WI38 (cell line): ENCODE measurements around the gene KLHL40.

ENCODE experiments used
- H3K4me3 ChIP-seq: 2 replicates; pipeline ENCODE4 v1.5.1; 2011; ENCODE audit warnings: low read depth, mild to moderate bottlenecking, control low read depth, low read length
- CTCF ChIP-seq: IDR thresholded peaks from 2 replicates; pipeline ENCODE4 v1.5.1; 2012; ENCODE audit warnings: low read depth, mild to moderate bottlenecking, control low read depth, low read length

Gene KLHL40

GRCh38 chr3:42698911-42699230 lies 13.5 kb downstream of the KLHL40 start:
- H3K4me3 ChIP-seq: no peak overlapping the region
- TF ChIP-seq CTCF: no peak

- no peak for TF ChIP-seq CTCF
- no peak overlapping the region for H3K4me3 ChIP-seq
Measured at GRCh38 chr3:42699511-42699971, 14.2 kb downstream of the KLHL40 start.

GRCh38 chr3:42700366-42701288 lies 15.3 kb downstream of the KLHL40 start:
- no peak for TF ChIP-seq CTCF
- H3K4me3 ChIP-seq: no peak overlapping the region

GRCh38 chr3:42701371-42702065 lies 16.2 kb downstream of the KLHL40 start:
- no peak for TF ChIP-seq CTCF

GRCh38 chr3:42702066-42702951 lies 17.0 kb downstream of the KLHL40 start, which contains the start of gene HHATL:
HHATL (minus strand) TSS chr3:42702798; CDS start chr3:42700826, 1,972 bp downstream.
- TF ChIP-seq CTCF: no peak

More at GRCh38 chr3:42701371-42702065, 16.2 kb downstream of the KLHL40 start:
- no peak overlapping the region for H3K4me3 ChIP-seq

GRCh38 chr3:42702982-42703694 lies 17.8 kb downstream of the KLHL40 start:
- TF ChIP-seq CTCF: no peak
- H3K4me3 ChIP-seq: no peak overlapping the region

More at GRCh38 chr3:42702066-42702951, 17.0 kb downstream of the KLHL40 start, which contains the start of gene HHATL:
- no peak within 1 kb of the TSS for H3K4me3 ChIP-seq
